K562 (cell line): ENCODE data around the gene SLC27A4. TPM values are rescaled to one million over a fixed set of nuclear protein-coding genes. Genes with fewer than 3 reads are reported as not detected.
A peak's percentile ranks its signal among the peaks of the same experiment; 100 is the strongest.

ENCODE experiments used
- BRD9 ChIP-seq: fragments of 450-650 bp; IDR thresholded peaks from 2 replicates; pipeline ENCODE4 v1.6.1; 2018; ENCODE audit warnings: low read depth; ENCODE audit not compliant: partially characterized antibody
- EP300 ChIP-seq: IDR thresholded peaks from 2 replicates; pipeline ENCODE4 v1.6.1; 2012; ENCODE audit warnings: low read length, improper control_type of control experiment
- FUS ChIP-seq: fragments of 200-400 bp; formaldehyde crosslinking; optimal IDR thresholded peaks from 2 replicates; pipeline ENCODE3; 2017; ENCODE audit warnings: low read depth, low read length
- HDGF ChIP-seq: fragments of 450-650 bp; IDR thresholded peaks from 2 replicates; pipeline ENCODE4 v1.6.1; 2016
- HMGN3 ChIP-seq: IDR thresholded peaks from 2 replicates; pipeline ENCODE4 v1.6.1; 2011; ENCODE audit warnings: borderline replicate concordance, low read depth, mild to moderate bottlenecking, mixed read lengths, low read length; ENCODE audit not compliant: insufficient read length; ENCODE audit errors: extremely low read depth
- HNRNPUL1 ChIP-seq: fragments of 200-400 bp; formaldehyde crosslinking; IDR thresholded peaks from 2 replicates; pipeline ENCODE4 v1.6.1; 2017; ENCODE audit warnings: low read length
- IRF2 ChIP-seq: sonication (generic); formaldehyde crosslinking; IDR thresholded peaks from 2 replicates; pipeline ENCODE4 v1.8.1; 2022; ENCODE audit warnings: mild to moderate bottlenecking, missing genetic modification reagents
- JUN ChIP-seq, 2 experiments: sonication (generic) in 1 of 2; formaldehyde crosslinking in 1 of 2; IDR thresholded peaks; 2 replicates each; pipeline versions ENCODE4 v1.6.1 to v1.8.0; 2012 to 2022; ENCODE audit warnings: borderline replicate concordance in 2 of 2, mild to moderate bottlenecking in 2 of 2, improper control_type of control experiment in 1 of 2, low read depth in 1 of 2, low read length in 1 of 2, missing genetic modification reagents in 1 of 2
- JUND ChIP-seq, 2 experiments: IDR thresholded peaks; 2 replicates in 1 of 2; 3 replicates in 1 of 2; pipeline ENCODE4 v1.6.1; 2011; ENCODE audit warnings: borderline replicate concordance in 2 of 2, low read depth in 2 of 2, low read length in 2 of 2, improper control_type of control experiment in 1 of 2, missing biosample characterization in 1 of 2, missing genetic modification characterization in 1 of 2, missing genetic modification reagents in 1 of 2
- KDM4B ChIP-seq, 2 experiments: fragments of 450-650 bp in 1 of 2; sonication (generic) in 1 of 2; IDR thresholded peaks; 2 replicates each; pipeline ENCODE4 v1.6.1; 2016 to 2017; ENCODE audit warnings: borderline replicate concordance in 2 of 2, antibody characterized with exemption in 1 of 2, low read depth in 1 of 2, mild to moderate bottlenecking in 1 of 2
- KLF13 ChIP-seq: fragments of 450-650 bp; IDR thresholded peaks from 2 replicates; pipeline ENCODE4 v1.6.1; 2016; ENCODE audit warnings: missing genetic modification characterization, low read depth, mild to moderate bottlenecking, missing compliant biosample characterization, moderate library complexity, borderline replicate concordance
- MTA3 ChIP-seq: fragments of 450-650 bp; formaldehyde crosslinking; IDR thresholded peaks from 2 replicates; pipeline ENCODE4 v1.6.1; 2017; ENCODE audit warnings: mild to moderate bottlenecking, borderline replicate concordance
- NFIC ChIP-seq: fragments of 450-650 bp; IDR thresholded peaks from 2 replicates; pipeline ENCODE4 v1.6.1; 2017; ENCODE audit warnings: mild to moderate bottlenecking, inconsistent platforms
- PCBP2 ChIP-seq: fragments of 200-400 bp; formaldehyde crosslinking; IDR thresholded peaks from 2 replicates; pipeline ENCODE4 v1.6.1; 2018; ENCODE audit warnings: low read length, low read depth, mild to moderate bottlenecking, moderate library complexity; ENCODE audit not compliant: poor library complexity, severe bottlenecking
- RAD21 ChIP-seq, 2 experiments: fragments of 250-450 bp in 1 of 2; fragments of 450-650 bp in 1 of 2; sonication (Bioruptor Pico) in 1 of 2; formaldehyde crosslinking in 1 of 2; IDR thresholded peaks in 1 of 2; conservative IDR thresholded peaks in 1 of 2; 2 replicates each; pipeline versions ENCODE4 v1.4.0 to v1.8.0; 2020 to 2022; ENCODE audit warnings: mild to moderate bottlenecking in 2 of 2, moderate library complexity in 1 of 2
- RNF2 ChIP-seq: sonication (generic); IDR thresholded peaks from 2 replicates; pipeline ENCODE4 v1.6.1; 2016
- SUPT5H ChIP-seq: fragments of 450-650 bp; IDR thresholded peaks from 2 replicates; pipeline ENCODE4 v1.6.1; 2016
- TEAD2 ChIP-seq: fragments of 450-650 bp; IDR thresholded peaks from 2 replicates; pipeline ENCODE4 v1.6.1; 2016; ENCODE audit warnings: missing genetic modification characterization, control low read depth, missing compliant biosample characterization
- ZBTB1 ChIP-seq: sonication (generic); formaldehyde crosslinking; IDR thresholded peaks from 2 replicates; pipeline ENCODE4 v1.8.1; 2023; ENCODE audit warnings: missing genetic modification reagents, low read depth, mild to moderate bottlenecking, borderline replicate concordance
- ZNF354B ChIP-seq: fragments of 250-450 bp; sonication (Bioruptor Pico); IDR thresholded peaks from 2 replicates; pipeline ENCODE4 v1.4.0; 2020
- ZNF384 ChIP-seq: IDR thresholded peaks from 2 replicates; pipeline ENCODE4 v1.6.1; 2012; ENCODE audit warnings: low read depth, low read length, improper control_type of control experiment
- ZNF766 ChIP-seq: fragments of 200-800 bp; sonication (Bioruptor generic); conservative IDR thresholded peaks from 2 replicates; pipeline ENCODE4 v1.6.1; 2016; ENCODE audit warnings: missing genetic modification characterization, missing compliant biosample characterization
- polyA plus RNA-seq, 8 experiments: library from polyadenylated mRNA; depleted of rRNA in 4 of 8; stranded (reverse) in 5 of 8; unstranded in 3 of 8; fragments of >200 nt; fragmentation: Nextera tagmentation in 2 of 8; fragmentation: Illumina TruSeq in 1 of 8; extraction: Ambion mirVana in 2 of 8; extraction: Trizol in 1 of 8; gene quantifications; 2 replicates each; pipeline versions ENCODE4 v1.2.1 to v1.2.3, GENCODE V29; 2011 to 2014; ENCODE audit warnings: inconsistent platforms in 1 of 8, missing spikeins in 1 of 8
- total RNA-seq, 7 experiments: library from RNA; depleted of rRNA in 6 of 7; stranded (reverse); fragments of >200 nt in 6 of 7; fragmentation: Illumina TruSeq in 2 of 7; extraction: Trizol in 2 of 7; gene quantifications; 2 replicates each; pipeline versions ENCODE4 v1.2.1 to v1.2.3, GENCODE V29; 2011 to 2021; ENCODE audit warnings: low replicate concordance in 1 of 7
- TF ChIP-seq, protein P1 (sequence below): IDR thresholded peaks from 2 replicates; pipeline ENCODE4 v1.6.1; 2011; ENCODE audit not compliant: insufficient read length; ENCODE audit errors: extremely low read depth
- TF ChIP-seq, protein P2 (sequence below): fragments of 150-350 bp; conservative IDR thresholded peaks from 2 replicates; pipeline ENCODE4 v1.6.1; 2014; ENCODE audit warnings: low read length

The SLC27A4 gene
- total and polyA plus RNA-seq, 9 of the 15 experiments (the other 6 are each of a cell fraction or from before 2014, with no cell fraction given): 0.25 to 35.7 (median 14.0) TPM

DNA sequence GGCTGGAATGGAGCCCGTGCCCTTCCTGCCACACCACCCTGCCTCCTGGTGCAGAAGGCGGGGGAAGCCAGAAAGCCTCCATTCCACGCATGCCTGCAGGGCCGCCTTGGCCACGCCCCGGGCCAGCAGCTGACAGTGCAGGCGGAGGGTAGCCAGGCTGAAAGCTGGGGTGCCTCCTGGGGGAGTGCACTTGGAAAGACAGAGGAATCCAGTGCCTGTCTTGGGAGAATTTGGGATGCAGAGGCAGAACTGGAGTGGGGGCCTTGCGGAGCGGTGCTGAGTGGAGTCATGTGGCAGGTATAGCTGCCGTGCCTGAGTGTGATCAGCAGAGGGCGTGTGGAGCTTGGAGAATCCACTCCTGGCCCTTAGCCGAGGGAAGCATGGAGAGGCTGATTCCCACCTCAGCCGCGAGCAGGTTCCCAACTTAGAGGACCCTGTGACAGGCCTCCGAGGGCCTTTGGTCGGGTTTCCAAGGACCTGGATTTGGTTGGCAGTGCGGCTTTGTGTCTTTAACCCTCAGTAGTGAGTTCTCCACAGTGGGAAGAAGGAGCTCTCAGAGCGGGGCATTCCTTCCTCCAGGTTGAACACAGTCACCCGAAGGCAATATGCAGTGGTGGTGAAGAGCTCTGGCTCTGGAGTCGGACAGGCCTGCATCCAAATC, 21.8 kb downstream of the SLC27A4 start (continued):
- no peak for TF ChIP-seq FUS
- peak; percentile 47; the same call in 1 of the 2 replicates for TF ChIP-seq JUND (IDR thresholded peaks at IDR 0.05; ENCODE audit: borderline replicate concordance, low read depth, low read length)
- peak; percentile 12; the same call in 1 of the 3 replicates for TF ChIP-seq JUND (tag; IDR thresholded peaks at IDR 0.05; ENCODE audit: borderline replicate concordance, low read depth, low read length)
- TF ChIP-seq KLF13 (tag): no peak
- no peak for TF ChIP-seq ZNF766 (CRISPR knock-in tag)
- TF ChIP-seq BRD9: no peak
- TF ChIP-seq, protein P1, sequence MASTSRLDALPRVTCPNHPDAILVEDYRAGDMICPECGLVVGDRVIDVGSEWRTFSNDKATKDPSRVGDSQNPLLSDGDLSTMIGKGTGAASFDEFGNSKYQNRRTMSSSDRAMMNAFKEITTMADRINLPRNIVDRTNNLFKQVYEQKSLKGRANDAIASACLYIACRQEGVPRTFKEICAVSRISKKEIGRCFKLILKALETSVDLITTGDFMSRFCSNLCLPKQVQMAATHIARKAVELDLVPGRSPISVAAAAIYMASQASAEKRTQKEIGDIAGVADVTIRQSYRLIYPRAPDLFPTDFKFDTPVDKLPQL: no peak
- TF ChIP-seq PCBP2: no peak
- peak; percentile 22; the same call in 1 of the 2 replicates for TF ChIP-seq EP300
- peak; percentile 44; the same call in 1 of the 2 replicates for TF ChIP-seq SUPT5H
- TF ChIP-seq, protein P2, sequence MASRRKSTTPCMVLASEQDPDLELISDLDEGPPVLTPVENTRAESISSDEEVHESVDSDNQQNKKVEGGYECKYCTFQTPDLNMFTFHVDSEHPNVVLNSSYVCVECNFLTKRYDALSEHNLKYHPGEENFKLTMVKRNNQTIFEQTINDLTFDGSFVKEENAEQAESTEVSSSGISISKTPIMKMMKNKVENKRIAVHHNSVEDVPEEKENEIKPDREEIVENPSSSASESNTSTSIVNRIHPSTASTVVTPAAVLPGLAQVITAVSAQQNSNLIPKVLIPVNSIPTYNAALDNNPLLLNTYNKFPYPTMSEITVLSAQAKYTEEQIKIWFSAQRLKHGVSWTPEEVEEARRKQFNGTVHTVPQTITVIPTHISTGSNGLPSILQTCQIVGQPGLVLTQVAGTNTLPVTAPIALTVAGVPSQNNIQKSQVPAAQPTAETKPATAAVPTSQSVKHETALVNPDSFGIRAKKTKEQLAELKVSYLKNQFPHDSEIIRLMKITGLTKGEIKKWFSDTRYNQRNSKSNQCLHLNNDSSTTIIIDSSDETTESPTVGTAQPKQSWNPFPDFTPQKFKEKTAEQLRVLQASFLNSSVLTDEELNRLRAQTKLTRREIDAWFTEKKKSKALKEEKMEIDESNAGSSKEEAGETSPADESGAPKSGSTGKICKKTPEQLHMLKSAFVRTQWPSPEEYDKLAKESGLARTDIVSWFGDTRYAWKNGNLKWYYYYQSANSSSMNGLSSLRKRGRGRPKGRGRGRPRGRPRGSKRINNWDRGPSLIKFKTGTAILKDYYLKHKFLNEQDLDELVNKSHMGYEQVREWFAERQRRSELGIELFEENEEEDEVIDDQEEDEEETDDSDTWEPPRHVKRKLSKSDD: no peak
- TF ChIP-seq HMGN3: peak; percentile 43
- no peak for TF ChIP-seq RNF2
- TF ChIP-seq ZNF384: 0 out of 2 replicates have a peak, but pooled peaks have one; percentile 20
- peak; percentile 88 to 92 for TF ChIP-seq RAD21 (CRISPR knock-in tag; conservative IDR thresholded peaks at IDR 0.05 in 1 of 2, IDR thresholded peaks at IDR 0.05 in 1 of 2)
- TF ChIP-seq MTA3: peak; percentile 41; the same call in 1 of the 2 replicates
- 0 out of 2 replicates have a peak, but pooled peaks have one; percentile 15 for TF ChIP-seq JUN (IDR thresholded peaks at IDR 0.05; ENCODE audit: borderline replicate concordance, low read depth, low read length)
- no peak for TF ChIP-seq JUN (CRISPR knock-in tag; IDR thresholded peaks at IDR 0.05; ENCODE audit: borderline replicate concordance)
- TF ChIP-seq HNRNPUL1: no peak
- no peak for TF ChIP-seq IRF2 (CRISPR knock-in tag)
- TF ChIP-seq TEAD2 (tag): no peak
- TF ChIP-seq HDGF: peak; percentile 95
- no peak for TF ChIP-seq ZNF354B (CRISPR knock-in tag)
- TF ChIP-seq NFIC: peak; percentile 75
- no peak for TF ChIP-seq ZBTB1
- TF ChIP-seq KDM4B (IDR thresholded peaks at IDR 0.05; ENCODE audit: borderline replicate concordance in 2 of 2, low read depth in 1 of 2): no peak
